Measurements from ENCODE around the gene KCNG1. TPM values are rescaled to one million over a fixed set of nuclear protein-coding genes. Genes with fewer than 3 reads are reported as not detected.

The KCNG1 gene
- total RNA-seq, 2 donors from 2014 or later, result 0.70 to 2.3 TPM

GRCh38 chr20:51034476-51034875, 11.6 kb upstream of the KCNG1 start:
- H3K4me3 ChIP-seq, result no peak overlapping the region
- no peaks in the 10 kb centered on the region for H3K9me3 ChIP-seq
- TF ChIP-seq, protein P1, sequence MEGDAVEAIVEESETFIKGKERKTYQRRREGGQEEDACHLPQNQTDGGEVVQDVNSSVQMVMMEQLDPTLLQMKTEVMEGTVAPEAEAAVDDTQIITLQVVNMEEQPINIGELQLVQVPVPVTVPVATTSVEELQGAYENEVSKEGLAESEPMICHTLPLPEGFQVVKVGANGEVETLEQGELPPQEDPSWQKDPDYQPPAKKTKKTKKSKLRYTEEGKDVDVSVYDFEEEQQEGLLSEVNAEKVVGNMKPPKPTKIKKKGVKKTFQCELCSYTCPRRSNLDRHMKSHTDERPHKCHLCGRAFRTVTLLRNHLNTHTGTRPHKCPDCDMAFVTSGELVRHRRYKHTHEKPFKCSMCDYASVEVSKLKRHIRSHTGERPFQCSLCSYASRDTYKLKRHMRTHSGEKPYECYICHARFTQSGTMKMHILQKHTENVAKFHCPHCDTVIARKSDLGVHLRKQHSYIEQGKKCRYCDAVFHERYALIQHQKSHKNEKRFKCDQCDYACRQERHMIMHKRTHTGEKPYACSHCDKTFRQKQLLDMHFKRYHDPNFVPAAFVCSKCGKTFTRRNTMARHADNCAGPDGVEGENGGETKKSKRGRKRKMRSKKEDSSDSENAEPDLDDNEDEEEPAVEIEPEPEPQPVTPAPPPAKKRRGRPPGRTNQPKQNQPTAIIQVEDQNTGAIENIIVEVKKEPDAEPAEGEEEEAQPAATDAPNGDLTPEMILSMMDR (IDR thresholded peaks at IDR 0.05), result no peak
- H3K36me3 ChIP-seq, result no peaks in the 10 kb centered on the region
- no peak overlapping the region for H3K27ac ChIP-seq
- peaks cover 0 to 5% of the 10 kb centered on the region in 2 donors for H3K4me1 ChIP-seq
- DNase-seq (ENCODE audit: low spot score), result no peak
- no peaks in the 10 kb centered on the region for H3K27me3 ChIP-seq

- no peak overlapping the region for H3K27ac ChIP-seq
- no peaks in the 10 kb centered on the region for H3K9me3 ChIP-seq
- H3K27me3 ChIP-seq, result no peaks in the 10 kb centered on the region
- H3K4me3 ChIP-seq, result no peak overlapping the region
- no peak for DNase-seq (ENCODE audit: low spot score)
- H3K36me3 ChIP-seq, result no peaks in the 10 kb centered on the region
- peaks cover 0 to 5% of the 10 kb centered on the region in 2 donors for H3K4me1 ChIP-seq
- TF ChIP-seq, protein P1 (IDR thresholded peaks at IDR 0.05), result no peak
Measured at GRCh38 chr20:51029963-51030920, 7.3 kb upstream of the KCNG1 start.

- peaks cover 0 to 5% of the 10 kb centered on the region in 2 donors for H3K4me1 ChIP-seq
- no peak overlapping the region for H3K27ac ChIP-seq
- no peaks in the 10 kb centered on the region for H3K9me3 ChIP-seq
- no peaks in the 10 kb centered on the region for H3K36me3 ChIP-seq
- DNase-seq (ENCODE audit: low spot score), result no peak
- no peak overlapping the region for H3K4me3 ChIP-seq
- H3K27me3 ChIP-seq, result no peaks in the 10 kb centered on the region
- TF ChIP-seq, protein P1 (IDR thresholded peaks at IDR 0.05), result no peak
Measured at GRCh38 chr20:51029556-51029955, 6.6 kb upstream of the KCNG1 start.

GRCh38 chr20:51028616-51029212, 5.8 kb upstream of the KCNG1 start:
- no peak for DNase-seq (ENCODE audit: low spot score)
- H3K27me3 ChIP-seq, result no peaks in the 10 kb centered on the region
- H3K9me3 ChIP-seq, result no peaks in the 10 kb centered on the region
- TF ChIP-seq, protein P1 (IDR thresholded peaks at IDR 0.05), result no peak
- no peaks in the 10 kb centered on the region for H3K36me3 ChIP-seq
- H3K4me1 ChIP-seq, result peaks cover 0 to 2% of the 10 kb centered on the region in 2 donors
- no peak overlapping the region for H3K27ac ChIP-seq
- H3K4me3 ChIP-seq, result no peak overlapping the region

DNA sequence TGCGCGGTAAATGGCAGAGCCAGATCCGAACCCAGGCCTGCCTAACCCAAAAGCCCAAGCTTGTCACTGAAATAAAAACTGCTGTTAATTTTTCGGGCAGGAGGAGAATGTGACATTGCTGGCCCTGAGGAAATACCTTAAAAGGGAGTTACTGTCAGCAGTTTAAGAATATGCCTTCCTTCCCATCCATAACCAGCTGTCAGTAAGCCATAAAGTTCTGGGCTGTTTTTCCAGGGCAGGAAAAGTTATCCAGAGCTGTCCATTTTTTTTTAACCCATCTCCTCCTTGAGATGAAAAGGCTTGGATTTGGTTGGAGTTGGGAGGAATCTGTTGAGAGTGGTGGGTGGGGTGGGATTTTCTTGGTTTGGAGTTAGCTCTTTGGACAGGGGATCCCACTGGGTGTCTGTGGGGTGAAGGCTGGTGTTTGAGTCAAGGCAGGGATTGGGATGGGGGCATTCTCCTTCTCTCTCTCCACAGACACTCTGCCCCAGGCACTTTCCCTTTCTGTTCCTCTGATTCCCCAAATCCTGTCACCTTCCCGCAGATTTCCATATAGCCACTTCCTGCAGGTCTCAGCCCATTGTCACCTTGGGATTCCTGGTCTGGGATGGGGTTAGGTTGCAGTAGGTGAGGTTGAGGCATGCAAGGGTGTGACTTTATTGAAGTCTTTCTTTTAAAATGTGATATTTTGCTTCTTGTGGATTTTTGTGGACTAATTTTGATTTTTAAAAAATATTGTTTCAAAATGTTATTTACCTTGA, 4.3 kb upstream of the KCNG1 start:
- Histone ChIP-seq H3K9me3 (no peaks in the 10 kb centered on the region), H3K4me3 (no peak overlapping the region), H3K4me1 (peaks cover 0 to 16% of the 10 kb centered on the region in 2 donors), H3K27me3 (peaks cover 0 to 7% of the 10 kb centered on the region in 2 donors), H3K36me3 (no peaks in the 10 kb centered on the region), H3K27ac (no peak overlapping the region)
- DNase-seq (ENCODE audit: low spot score), result no peak
- TF ChIP-seq, protein P1 (IDR thresholded peaks at IDR 0.05), result no peak

Data from right atrium auricular region (tissue), 2 donors.